GM12874 (cell line): ENCODE results near the gene PTPRH.

Source experiments
- TF ChIP-seq, protein P1 (sequence below): IDR thresholded peaks from 2 replicates; pipeline ENCODE4 v1.5.1; 2011; ENCODE audit warnings: low read depth, mild to moderate bottlenecking, control low read depth, low read length, moderate library complexity; ENCODE audit not compliant: insufficient read depth

The PTPRH gene

GRCh38 chr19:55254625-55254977 lies 45.3 kb upstream of the PTPRH start:
- TF ChIP-seq, protein P1, sequence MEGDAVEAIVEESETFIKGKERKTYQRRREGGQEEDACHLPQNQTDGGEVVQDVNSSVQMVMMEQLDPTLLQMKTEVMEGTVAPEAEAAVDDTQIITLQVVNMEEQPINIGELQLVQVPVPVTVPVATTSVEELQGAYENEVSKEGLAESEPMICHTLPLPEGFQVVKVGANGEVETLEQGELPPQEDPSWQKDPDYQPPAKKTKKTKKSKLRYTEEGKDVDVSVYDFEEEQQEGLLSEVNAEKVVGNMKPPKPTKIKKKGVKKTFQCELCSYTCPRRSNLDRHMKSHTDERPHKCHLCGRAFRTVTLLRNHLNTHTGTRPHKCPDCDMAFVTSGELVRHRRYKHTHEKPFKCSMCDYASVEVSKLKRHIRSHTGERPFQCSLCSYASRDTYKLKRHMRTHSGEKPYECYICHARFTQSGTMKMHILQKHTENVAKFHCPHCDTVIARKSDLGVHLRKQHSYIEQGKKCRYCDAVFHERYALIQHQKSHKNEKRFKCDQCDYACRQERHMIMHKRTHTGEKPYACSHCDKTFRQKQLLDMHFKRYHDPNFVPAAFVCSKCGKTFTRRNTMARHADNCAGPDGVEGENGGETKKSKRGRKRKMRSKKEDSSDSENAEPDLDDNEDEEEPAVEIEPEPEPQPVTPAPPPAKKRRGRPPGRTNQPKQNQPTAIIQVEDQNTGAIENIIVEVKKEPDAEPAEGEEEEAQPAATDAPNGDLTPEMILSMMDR, result no peak

- TF ChIP-seq, protein P1, result no peak
These were observed 44.7 kb upstream of the PTPRH start for GRCh38 chr19:55253842-55254624.

DNA sequence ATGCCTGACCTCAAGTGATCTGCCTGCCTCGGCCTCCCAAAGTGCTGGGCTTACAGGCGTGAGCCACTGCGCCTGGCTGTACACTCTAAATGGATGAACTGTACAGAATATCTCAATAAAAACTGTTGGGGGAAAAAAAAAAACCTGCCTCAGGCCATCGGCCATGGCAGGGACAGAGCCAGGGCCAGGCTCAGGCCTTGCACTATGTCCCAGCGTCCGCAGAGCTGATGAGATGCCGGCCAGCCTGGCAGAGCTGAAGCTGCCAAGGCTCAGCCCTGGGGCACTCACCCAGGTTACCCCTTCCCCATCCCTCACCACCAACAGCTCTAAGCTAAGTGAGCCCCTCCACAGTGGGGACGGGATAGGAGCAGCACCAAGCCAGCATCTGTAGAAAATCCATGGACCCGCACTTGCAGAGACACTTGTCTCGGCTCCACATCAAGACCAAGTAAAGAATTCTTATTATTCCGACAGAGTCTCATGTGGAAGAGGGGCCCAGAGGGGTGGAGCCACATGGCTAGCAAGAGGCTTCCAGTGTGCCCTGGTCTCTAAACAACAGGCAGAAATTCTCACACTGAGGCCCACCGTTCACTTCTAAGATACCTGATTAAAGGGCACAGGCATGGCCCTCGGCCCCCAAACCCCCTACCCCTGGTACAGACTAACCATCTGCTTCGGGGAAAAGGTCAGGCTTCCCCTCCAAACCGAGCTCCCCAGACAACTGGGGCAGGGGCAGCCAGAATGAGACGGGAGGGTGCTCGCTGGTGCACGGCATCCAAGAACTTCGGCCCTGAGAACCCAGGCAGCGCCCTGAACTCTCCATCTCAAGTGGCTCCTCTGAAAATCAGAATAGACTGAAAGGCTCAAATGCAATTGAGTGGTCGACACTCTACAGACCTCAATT lies 43.7 kb upstream of the PTPRH start:
- TF ChIP-seq, protein P1, result no peak

GRCh38 chr19:55251341-55252081 lies 42.2 kb upstream of the PTPRH start:
- TF ChIP-seq, protein P1, result no peak

GRCh38 chr19:55250262-55251036 lies 41.1 kb upstream of the PTPRH start:
- TF ChIP-seq, protein P1, result no peak

- TF ChIP-seq, protein P1, result no peak
These were observed 40.5 kb upstream of the PTPRH start for GRCh38 chr19:55249841-55250240.
